Measurements from ENCODE around the gene B3GAT3.
A peak's percentile ranks its signal among the peaks of the same experiment; 100 is the strongest.

Gene B3GAT3

DNA sequence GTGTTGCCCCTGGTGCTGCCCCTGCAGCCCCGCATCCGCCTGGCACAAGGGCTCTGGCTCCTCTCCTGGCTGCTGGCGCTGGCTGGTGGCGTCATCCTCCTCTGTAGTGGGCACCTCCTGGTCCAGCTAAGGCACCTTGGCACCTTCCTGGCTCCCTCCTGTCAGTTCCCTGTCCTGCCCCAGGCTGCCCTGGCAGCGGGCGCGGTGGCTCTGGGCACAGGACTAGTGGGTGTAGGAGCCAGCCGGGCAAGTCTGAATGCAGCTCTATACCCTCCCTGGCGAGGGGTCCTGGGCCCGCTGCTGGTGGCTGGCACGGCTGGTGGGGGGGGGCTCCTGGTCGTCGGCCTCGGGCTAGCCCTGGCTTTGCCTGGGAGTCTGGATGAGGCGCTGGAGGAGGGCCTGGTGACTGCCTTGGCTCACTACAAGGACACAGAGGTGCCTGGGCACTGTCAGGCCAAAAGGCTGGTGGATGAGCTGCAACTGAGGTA lies 8.5 kb downstream of the B3GAT3 start:
- Histone ChIP-seq H3K9me2 (replicated peaks; ENCODE audit: control insufficient read depth, low read length) (no peaks in the 10 kb centered on the region), H3K79me2 (ENCODE audit: control insufficient read depth, low read length) (peaks cover 17% of the 10 kb centered on the region), H3K27me3 (ENCODE audit: control insufficient read depth, low read length) (no peaks in the 10 kb centered on the region), H3K27ac (ENCODE audit: low read depth, low read length) (peak overlapping the region; percentile 64; the same call in 1 of the 2 replicates), H3K9me3 (ENCODE audit: control insufficient read depth, insufficient read depth, low read length) (no peaks in the 10 kb centered on the region), H4K20me1 (ENCODE audit: control insufficient read depth, insufficient read depth, low read depth, low read length) (no peaks in the 10 kb centered on the region), H3K4me3 (ENCODE audit: low read length) (peak overlapping the region; percentile 92), H3K4me2 (ENCODE audit: low read length) (peak overlapping the region; percentile 98; the same call in 1 of the 2 replicates), H3K4me1 (ENCODE audit: control insufficient read depth, low read length) (peaks cover 21% of the 10 kb centered on the region), H3F3A (ENCODE audit: control insufficient read depth, insufficient read depth) (peaks cover 12% of the 10 kb centered on the region), H3K36me3 (ENCODE audit: control insufficient read depth, low read length) (peaks cover 40% of the 10 kb centered on the region)
- no peak for TF ChIP-seq EZH2phosphoT487 (IDR thresholded peaks at IDR 0.05; ENCODE audit: borderline replicate concordance, low read length)
- TF ChIP-seq, protein P1, sequence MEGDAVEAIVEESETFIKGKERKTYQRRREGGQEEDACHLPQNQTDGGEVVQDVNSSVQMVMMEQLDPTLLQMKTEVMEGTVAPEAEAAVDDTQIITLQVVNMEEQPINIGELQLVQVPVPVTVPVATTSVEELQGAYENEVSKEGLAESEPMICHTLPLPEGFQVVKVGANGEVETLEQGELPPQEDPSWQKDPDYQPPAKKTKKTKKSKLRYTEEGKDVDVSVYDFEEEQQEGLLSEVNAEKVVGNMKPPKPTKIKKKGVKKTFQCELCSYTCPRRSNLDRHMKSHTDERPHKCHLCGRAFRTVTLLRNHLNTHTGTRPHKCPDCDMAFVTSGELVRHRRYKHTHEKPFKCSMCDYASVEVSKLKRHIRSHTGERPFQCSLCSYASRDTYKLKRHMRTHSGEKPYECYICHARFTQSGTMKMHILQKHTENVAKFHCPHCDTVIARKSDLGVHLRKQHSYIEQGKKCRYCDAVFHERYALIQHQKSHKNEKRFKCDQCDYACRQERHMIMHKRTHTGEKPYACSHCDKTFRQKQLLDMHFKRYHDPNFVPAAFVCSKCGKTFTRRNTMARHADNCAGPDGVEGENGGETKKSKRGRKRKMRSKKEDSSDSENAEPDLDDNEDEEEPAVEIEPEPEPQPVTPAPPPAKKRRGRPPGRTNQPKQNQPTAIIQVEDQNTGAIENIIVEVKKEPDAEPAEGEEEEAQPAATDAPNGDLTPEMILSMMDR (IDR thresholded peaks at IDR 0.05; ENCODE audit: low read depth, low read length, poor library complexity, severe bottlenecking) = no peak

DNA sequence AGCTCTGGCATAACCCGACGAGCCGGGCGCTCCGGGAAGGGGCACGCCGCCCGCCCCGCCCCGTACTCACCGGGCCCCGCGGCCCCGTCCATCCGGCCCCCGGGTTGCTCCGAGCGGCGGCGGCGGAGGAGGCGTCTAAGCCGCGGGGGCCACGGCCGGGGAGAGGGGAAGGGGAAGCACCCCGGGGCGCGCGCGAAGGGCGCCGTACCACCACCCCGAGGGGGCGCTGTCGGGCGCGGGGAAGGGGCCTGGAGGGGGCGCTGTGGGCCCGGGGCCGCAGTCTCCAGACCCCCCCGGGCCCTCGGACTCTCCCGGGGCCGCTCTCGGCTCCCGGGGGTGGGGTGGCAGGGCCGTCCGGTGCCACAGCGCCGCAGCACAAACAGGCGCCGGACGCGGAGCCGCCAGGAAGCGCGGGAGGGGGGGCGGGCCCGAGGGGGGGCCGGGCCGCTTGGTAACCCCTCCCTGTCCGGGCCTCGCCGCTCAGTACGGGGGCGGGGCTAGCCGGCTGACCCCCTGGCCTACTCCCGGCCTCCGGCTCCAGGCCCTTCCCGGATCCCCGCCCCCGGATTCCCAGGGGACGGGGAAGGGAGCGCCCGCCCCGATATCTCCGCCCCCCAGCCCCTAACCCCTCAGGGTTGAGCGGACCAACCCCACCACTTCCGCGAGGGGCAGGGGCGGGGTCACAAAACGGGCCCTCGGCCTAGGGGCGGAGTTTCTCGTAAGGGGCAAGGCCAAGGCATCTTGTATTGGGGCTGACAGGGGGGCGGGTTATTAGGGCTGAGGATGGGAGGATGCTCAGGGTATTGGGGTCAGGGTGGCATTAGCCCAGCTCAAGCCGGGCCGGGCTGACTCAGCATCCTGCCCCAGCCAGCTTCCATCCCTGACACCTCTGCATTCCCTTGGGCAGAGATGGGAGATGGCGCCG lies 9.2 kb downstream of the B3GAT3 start, which contains the start of the genes EML3 and ROM1:
EML3 (minus strand) TSS at position 410 of the 925 bp plus-strand sequence; CDS start at position 92, 318 bp downstream.
ROM1 (plus strand) TSS at position 892 of the 925 bp plus-strand sequence; CDS start at position 917, 25 bp downstream.
- no peaks in the 10 kb centered on the region for H3K27me3 ChIP-seq (ENCODE audit: control insufficient read depth, low read length)
- H3K36me3 ChIP-seq (ENCODE audit: control insufficient read depth, low read length) = peaks cover 46% of the 10 kb centered on the region
- H3K9me3 ChIP-seq (ENCODE audit: control insufficient read depth, insufficient read depth, low read length) = no peaks in the 10 kb centered on the region
- no peaks in the 10 kb centered on the region for H4K20me1 ChIP-seq (ENCODE audit: control insufficient read depth, insufficient read depth, low read depth, low read length)
- peaks cover 29% of the 10 kb centered on the region for H3K4me1 ChIP-seq (ENCODE audit: control insufficient read depth, low read length)
- peaks cover 17% of the 10 kb centered on the region for H3K79me2 ChIP-seq (ENCODE audit: control insufficient read depth, low read length)
- no peak for TF ChIP-seq EZH2phosphoT487 (IDR thresholded peaks at IDR 0.05; ENCODE audit: borderline replicate concordance, low read length)
- TF ChIP-seq, protein P1 (IDR thresholded peaks at IDR 0.05; ENCODE audit: low read depth, low read length, poor library complexity, severe bottlenecking) = peak; percentile 91
- peak within 1 kb of the TSS; percentile 64 for H3K27ac ChIP-seq (ENCODE audit: low read depth, low read length)
- H3K9me2 ChIP-seq (replicated peaks; ENCODE audit: control insufficient read depth, low read length) = no peaks in the 10 kb centered on the region
- peaks cover 15% of the 10 kb centered on the region for H3F3A ChIP-seq (ENCODE audit: control insufficient read depth, insufficient read depth)
- H3K4me3 ChIP-seq (ENCODE audit: low read length) = peak within 1 kb of the TSS; percentile 92
- H3K4me2 ChIP-seq (ENCODE audit: low read length) = peak within 1 kb of the TSS; percentile 98

DNA sequence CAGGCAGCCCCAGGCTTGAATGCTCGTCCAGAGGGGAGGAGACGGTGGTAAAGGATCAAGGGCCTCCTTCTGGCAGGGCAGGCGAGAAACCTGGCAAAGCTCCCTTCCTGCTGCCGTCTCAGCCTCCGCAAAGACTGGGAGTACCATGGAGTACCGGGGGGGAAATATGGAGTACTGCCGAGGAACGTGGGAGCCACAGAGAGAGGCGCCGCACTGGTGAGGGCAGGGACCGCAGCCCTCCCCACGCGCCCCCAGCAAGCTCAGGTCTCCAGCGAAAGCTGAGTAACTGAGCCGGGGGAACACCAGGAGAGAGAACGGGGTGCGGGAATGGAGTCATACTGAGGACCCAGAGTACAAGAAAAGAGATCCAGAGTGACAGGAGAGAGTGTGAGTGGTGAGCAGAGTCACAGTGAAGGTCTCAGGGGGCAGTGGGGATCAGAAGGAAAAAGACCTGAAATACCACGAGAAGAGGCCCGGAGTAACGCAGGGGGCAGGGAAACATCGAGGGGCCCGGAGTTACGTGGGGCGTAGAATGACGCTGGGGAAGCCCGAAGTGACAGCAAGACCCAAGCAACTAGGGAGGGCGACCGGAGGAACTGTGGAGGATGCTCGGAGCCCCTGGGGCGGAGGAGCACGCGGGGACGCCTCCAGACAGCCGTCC lies 10.0 kb downstream of the B3GAT3 start:
- TF ChIP-seq EZH2phosphoT487 (IDR thresholded peaks at IDR 0.05; ENCODE audit: borderline replicate concordance, low read length) = no peak
- TF ChIP-seq, protein P1 (IDR thresholded peaks at IDR 0.05; ENCODE audit: low read depth, low read length, poor library complexity, severe bottlenecking) = no peak
- peaks cover 15% of the 10 kb centered on the region for H3F3A ChIP-seq (ENCODE audit: control insufficient read depth, insufficient read depth)
- H3K9me2 ChIP-seq (replicated peaks; ENCODE audit: control insufficient read depth, low read length) = no peaks in the 10 kb centered on the region
- peak overlapping the region; percentile 64 for H3K27ac ChIP-seq (ENCODE audit: low read depth, low read length)
- peak overlapping the region; percentile 92 for H3K4me3 ChIP-seq (ENCODE audit: low read length)
- H3K36me3 ChIP-seq (ENCODE audit: control insufficient read depth, low read length) = peaks cover 42% of the 10 kb centered on the region
- peaks cover 17% of the 10 kb centered on the region for H3K79me2 ChIP-seq (ENCODE audit: control insufficient read depth, low read length)
- H3K9me3 ChIP-seq (ENCODE audit: control insufficient read depth, insufficient read depth, low read length) = no peaks in the 10 kb centered on the region
- peak overlapping the region; percentile 98 for H3K4me2 ChIP-seq (ENCODE audit: low read length)
- peaks cover 36% of the 10 kb centered on the region for H3K4me1 ChIP-seq (ENCODE audit: control insufficient read depth, low read length)
- no peaks in the 10 kb centered on the region for H3K27me3 ChIP-seq (ENCODE audit: control insufficient read depth, low read length)
- no peaks in the 10 kb centered on the region for H4K20me1 ChIP-seq (ENCODE audit: control insufficient read depth, insufficient read depth, low read depth, low read length)
